HepG2 (cell line): ENCODE data around the gene CAMTA1.

ENCODE experiments used
- CREM ChIP-seq, 2 experiments: sonication (generic) in 1 of 2; formaldehyde crosslinking in 1 of 2; IDR thresholded peaks; 2 replicates each; pipeline versions ENCODE4 v1.4.0 to v1.6.1; 2016 to 2020; ENCODE audit warnings: antibody characterized with exemption in 1 of 2, mild to moderate bottlenecking in 1 of 2, missing genetic modification reagents in 1 of 2
- CTCF ChIP-seq: sonication (generic); formaldehyde crosslinking; IDR thresholded peaks from 2 replicates; pipeline ENCODE4 v1.5.0; 2020; ENCODE audit warnings: mild to moderate bottlenecking, missing genetic modification reagents, moderate library complexity
- ELF1 ChIP-seq: sonication (generic); formaldehyde crosslinking; IDR thresholded peaks from 2 replicates; pipeline ENCODE4 v1.4.0; 2020; ENCODE audit warnings: missing genetic modification reagents
- LCORL ChIP-seq, 2 experiments: fragments of 450-650 bp in 1 of 2; sonication (generic) in 1 of 2; formaldehyde crosslinking in 1 of 2; IDR thresholded peaks; 2 replicates each; pipeline versions ENCODE4 v1.5.0 to v1.6.1; 2017 to 2020; ENCODE audit warnings: antibody characterized with exemption in 1 of 2, missing genetic modification reagents in 1 of 2
- NCOA2 ChIP-seq: sonication (generic); formaldehyde crosslinking; IDR thresholded peaks from 2 replicates; pipeline ENCODE4 v1.8.0; 2022; ENCODE audit warnings: inconsistent platforms
- SATB2 ChIP-seq: sonication (generic); formaldehyde crosslinking; IDR thresholded peaks from 2 replicates; pipeline ENCODE4 v1.5.0; 2020; ENCODE audit warnings: missing genetic modification reagents
- TEAD3 ChIP-seq: optimal IDR thresholded peaks from 2 replicates; pipeline ENCODE3; 2016; ENCODE audit warnings: borderline replicate concordance
- ZFP36L1 ChIP-seq: sonication (generic); formaldehyde crosslinking; IDR thresholded peaks from 2 replicates; pipeline ENCODE4 v1.8.0; 2022; ENCODE audit warnings: mild to moderate bottlenecking, missing genetic modification reagents, moderate library complexity
- ZNF775 ChIP-seq: sonication (generic); formaldehyde crosslinking; IDR thresholded peaks from 2 replicates; pipeline ENCODE4 v1.4.0; 2020; ENCODE audit warnings: missing genetic modification reagents, mild to moderate bottlenecking, moderate library complexity, borderline replicate concordance

DNA sequence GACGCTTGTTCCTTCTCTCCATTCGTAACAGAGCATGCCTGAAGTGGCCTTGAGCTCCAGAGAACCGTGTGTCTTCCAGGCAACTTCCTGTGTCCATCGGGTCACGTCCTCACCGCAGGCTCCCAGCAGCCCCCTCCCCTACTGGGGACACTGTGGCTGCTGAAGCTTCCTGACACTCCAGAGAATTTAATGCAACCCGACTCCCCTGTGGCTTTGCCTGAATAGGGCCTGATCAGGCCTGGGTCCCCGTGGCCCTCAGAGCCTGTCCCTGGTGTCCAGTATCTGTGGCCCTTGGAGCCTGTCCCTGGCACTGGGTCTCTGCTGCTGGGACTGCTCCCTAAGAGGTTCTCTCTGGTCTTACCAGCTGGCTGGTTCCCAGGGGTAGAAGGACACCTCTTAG, 766.2 kb downstream of the CAMTA1 start:
- TF ChIP-seq NCOA2 (CRISPR knock-in tag): no peak
- no peak for TF ChIP-seq TEAD3 (CRISPR knock-in tag)
- TF ChIP-seq LCORL (IDR thresholded peaks at IDR 0.05): no peak
- TF ChIP-seq LCORL (CRISPR knock-in tag; IDR thresholded peaks at IDR 0.05): no peak
- no peak for TF ChIP-seq ELF1
- no peak for TF ChIP-seq ZFP36L1 (CRISPR knock-in tag)
- TF ChIP-seq CREM (IDR thresholded peaks at IDR 0.05): no peak
- TF ChIP-seq CREM (CRISPR knock-in tag; IDR thresholded peaks at IDR 0.05): no peak
- no peak for TF ChIP-seq SATB2 (CRISPR knock-in tag)
- no peak for TF ChIP-seq ZNF775 (CRISPR knock-in tag)
- no peak for TF ChIP-seq CTCF
